Upper lobe of right lung (tissue), 1 donor: ENCODE measurements around the gene ANKRD11. TPM values are rescaled to one million over a fixed set of nuclear protein-coding genes. Genes with fewer than 3 reads are reported as not detected.

Source experiments
- ATAC-seq: fragments of 200-7000 bp; cut with Tn5 transposase; one replicate; pipeline ENCODE4 v1.9.1; 2020; ENCODE audit warnings: mild to moderate bottlenecking, moderate library complexity
- DNase-seq: peaks from one replicate; pipeline ENCODE4 v3.0.0-alpha.2; 2020
- H3K27ac ChIP-seq: fragments of 200-600 bp; one replicate; pipeline ENCODE4 v1.8.0; 2022
- H3K27me3 ChIP-seq: fragments of 200-600 bp; one replicate; pipeline ENCODE4 v1.8.0; 2022; ENCODE audit warnings: mild to moderate bottlenecking
- H3K36me3 ChIP-seq: fragments of 200-600 bp; one replicate; pipeline ENCODE4 v1.8.0; 2022
- H3K4me1 ChIP-seq: fragments of 200-600 bp; one replicate; pipeline ENCODE4 v1.8.0; 2022
- H3K4me3 ChIP-seq: fragments of 200-600 bp; one replicate; pipeline ENCODE4 v1.8.0; 2022; ENCODE audit warnings: mild to moderate bottlenecking
- H3K9me3 ChIP-seq: fragments of 200-600 bp; one replicate; pipeline ENCODE4 v1.8.0; 2022
- CTCF ChIP-seq: fragments of 200-600 bp; IDR thresholded peaks from one replicate; pipeline ENCODE4 v1.8.0; 2022; ENCODE audit warnings: antibody characterized with exemption
- intact Hi-C: fragments of 100-400 bp; cut with DNase I; formaldehyde crosslinking; loops from one replicate; pipeline ENCODE4 v1.11.0; 2022
- total RNA-seq: library from RNA; stranded (reverse); fragmentation: NEBNext Ultra II Directional; extraction: Animal tissue kit (Norgen Biotek cat#: 25700); gene quantifications from one replicate; pipeline ENCODE4 v1.2.1, GENCODE V29; 2021
- donor health status: DM: no; HTN: yes; CAD: no; lungs with severe emphysema.

ANKRD11 gene
- total RNA-seq, 1 donor from 2014 or later, result 125 TPM

DNA sequence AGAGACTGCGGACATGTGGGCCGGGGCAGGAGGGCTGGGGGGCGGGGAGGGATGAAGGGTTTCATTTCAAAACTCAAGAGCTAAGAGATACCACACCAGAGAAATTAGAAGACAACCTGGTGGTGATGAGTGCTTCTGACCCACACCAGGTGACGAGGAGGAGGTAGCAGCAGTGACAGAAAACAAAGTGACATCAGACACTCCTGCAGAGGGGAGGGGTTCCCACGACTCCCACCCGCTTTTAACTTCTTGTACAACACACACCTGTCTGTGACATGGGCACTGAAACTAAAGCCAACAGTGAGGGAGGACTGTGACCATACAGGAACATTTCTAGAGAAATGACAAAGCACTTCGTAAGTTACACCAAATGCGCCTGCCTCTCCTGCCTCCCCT is 112.9 kb downstream of the ANKRD11 start:
- Histone ChIP-seq H3K4me1 (peaks cover 20% of the 10 kb centered on the region), H3K27me3 (no peaks in the 10 kb centered on the region), H3K36me3 (no peaks in the 10 kb centered on the region), H3K4me3 (no peak overlapping the region), H3K27ac (no peak overlapping the region), H3K9me3 (peaks cover 4% of the 10 kb centered on the region)
- no peak for TF ChIP-seq CTCF
- intact Hi-C loops, result no loop called here
- ATAC-seq (no peak), DNase-seq (no peak)

DNA sequence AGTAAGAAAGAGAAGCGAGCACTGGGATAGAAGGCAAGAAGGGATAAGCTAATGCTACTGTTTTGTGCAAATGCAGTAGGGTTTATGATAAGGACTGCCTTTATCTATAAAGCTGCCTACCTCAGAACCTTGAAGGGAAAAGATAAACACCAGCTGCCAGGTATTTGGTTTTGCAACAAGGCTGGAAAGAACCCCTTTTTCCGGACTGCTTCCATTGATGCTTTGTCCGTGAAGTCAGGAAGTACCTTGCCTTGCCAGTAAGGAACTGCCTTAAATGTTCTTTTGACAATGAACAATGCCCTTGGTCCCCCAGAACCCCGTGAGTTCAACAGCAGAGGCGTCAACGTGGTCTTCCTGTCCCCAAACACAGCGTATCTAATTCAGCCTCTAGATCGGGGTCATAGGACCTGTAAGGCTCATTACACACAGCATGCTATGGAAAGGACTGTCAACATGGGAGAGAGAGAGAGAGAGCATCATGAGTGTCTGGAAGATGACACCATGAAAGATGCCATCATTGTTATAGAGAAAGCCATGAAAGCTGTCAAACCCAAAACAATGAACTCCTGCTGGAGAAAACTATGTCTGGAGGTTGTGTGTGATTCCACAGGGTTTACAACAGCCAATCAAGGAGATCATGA is 113.4 kb downstream of the ANKRD11 start:
- Histone ChIP-seq H3K4me1 (peaks cover 19% of the 10 kb centered on the region), H3K4me3 (no peak overlapping the region), H3K9me3 (peaks cover 4% of the 10 kb centered on the region), H3K36me3 (no peaks in the 10 kb centered on the region), H3K27ac (no peak overlapping the region), H3K27me3 (no peaks in the 10 kb centered on the region)
- intact Hi-C loops, result no loop called here
- ATAC-seq (no peak), DNase-seq (no peak)
- TF ChIP-seq CTCF, result no peak

DNA sequence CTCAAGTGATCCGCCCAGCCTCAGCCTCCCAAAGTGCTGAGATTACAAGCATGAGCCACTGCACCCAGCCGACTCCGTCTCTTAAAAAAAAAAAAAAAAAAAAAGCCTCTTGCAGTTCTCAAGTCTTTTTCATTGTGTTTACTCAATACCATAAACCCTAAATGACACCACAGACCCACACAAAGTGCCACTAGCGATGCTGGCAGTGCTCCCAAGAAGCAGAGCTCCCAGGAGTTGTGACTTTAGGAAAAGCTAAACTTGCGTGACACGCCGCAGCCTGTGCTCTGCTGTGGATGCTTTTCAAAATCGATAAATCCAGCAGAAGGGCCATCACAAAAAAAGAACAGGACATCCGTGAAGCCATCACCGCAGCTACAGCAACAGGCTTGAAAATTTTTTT is 114.7 kb downstream of the ANKRD11 start:
- DNase-seq, result no peak
- H3K27me3 ChIP-seq, result no peaks in the 10 kb centered on the region
- H3K27ac ChIP-seq, result no peak overlapping the region
- H3K36me3 ChIP-seq, result peaks cover 5% of the 10 kb centered on the region
- TF ChIP-seq CTCF, result no peak
- no peak overlapping the region for H3K4me3 ChIP-seq
- H3K4me1 ChIP-seq, result peaks cover 13% of the 10 kb centered on the region
- ATAC-seq, result no peak
- peaks cover 4% of the 10 kb centered on the region for H3K9me3 ChIP-seq
- intact Hi-C loops, result no loop called here

GRCh38 chr16:89375021-89375420 is 115.3 kb downstream of the ANKRD11 start:
- no peak for TF ChIP-seq CTCF
- Histone ChIP-seq H3K27me3 (no peaks in the 10 kb centered on the region), H3K4me1 (peaks cover 15% of the 10 kb centered on the region), H3K36me3 (peaks cover 5% of the 10 kb centered on the region), H3K9me3 (peaks cover 4% of the 10 kb centered on the region), H3K27ac (no peak overlapping the region), H3K4me3 (no peak overlapping the region)
- no peak for ATAC-seq
- intact Hi-C loops, result no loop called here
- DNase-seq, result no peak

GRCh38 chr16:89374393-89374960 is 115.9 kb downstream of the ANKRD11 start:
- no peak overlapping the region for H3K27ac ChIP-seq
- intact Hi-C loops, result no loop called here
- ATAC-seq (no peak), DNase-seq (no peak)
- H3K4me1 ChIP-seq, result peaks cover 21% of the 10 kb centered on the region
- H3K27me3 ChIP-seq, result no peaks in the 10 kb centered on the region
- no peak overlapping the region for H3K4me3 ChIP-seq
- peaks cover 4% of the 10 kb centered on the region for H3K9me3 ChIP-seq
- TF ChIP-seq CTCF, result no peak
- peaks cover 5% of the 10 kb centered on the region for H3K36me3 ChIP-seq
